ENCODE data around the gene RPL3.

DNA sequence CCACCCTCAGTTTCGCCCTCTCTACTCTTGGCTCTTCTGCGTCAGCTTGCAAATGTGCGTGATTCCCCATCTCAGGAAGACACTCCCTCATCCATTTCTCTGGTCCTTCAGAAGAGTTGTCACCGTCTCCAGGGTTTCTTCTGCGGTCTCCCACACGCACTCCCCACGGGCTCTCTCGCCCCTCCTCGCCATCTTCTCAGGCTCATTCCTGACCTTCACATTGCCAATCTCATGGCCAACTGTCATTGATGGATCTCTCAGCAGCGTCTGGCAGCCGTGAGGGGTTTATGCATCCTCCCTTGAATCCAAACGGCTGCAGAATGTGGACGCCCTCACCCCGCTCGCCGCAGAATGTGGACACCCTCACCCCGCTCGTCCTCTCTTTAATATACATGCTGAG, 40.8 kb upstream of the RPL3 start:
- TF ChIP-seq POLR2A (IDR thresholded peaks at IDR 0.05; ENCODE audit: low read depth), result no peak
- TF ChIP-seq, protein P1, sequence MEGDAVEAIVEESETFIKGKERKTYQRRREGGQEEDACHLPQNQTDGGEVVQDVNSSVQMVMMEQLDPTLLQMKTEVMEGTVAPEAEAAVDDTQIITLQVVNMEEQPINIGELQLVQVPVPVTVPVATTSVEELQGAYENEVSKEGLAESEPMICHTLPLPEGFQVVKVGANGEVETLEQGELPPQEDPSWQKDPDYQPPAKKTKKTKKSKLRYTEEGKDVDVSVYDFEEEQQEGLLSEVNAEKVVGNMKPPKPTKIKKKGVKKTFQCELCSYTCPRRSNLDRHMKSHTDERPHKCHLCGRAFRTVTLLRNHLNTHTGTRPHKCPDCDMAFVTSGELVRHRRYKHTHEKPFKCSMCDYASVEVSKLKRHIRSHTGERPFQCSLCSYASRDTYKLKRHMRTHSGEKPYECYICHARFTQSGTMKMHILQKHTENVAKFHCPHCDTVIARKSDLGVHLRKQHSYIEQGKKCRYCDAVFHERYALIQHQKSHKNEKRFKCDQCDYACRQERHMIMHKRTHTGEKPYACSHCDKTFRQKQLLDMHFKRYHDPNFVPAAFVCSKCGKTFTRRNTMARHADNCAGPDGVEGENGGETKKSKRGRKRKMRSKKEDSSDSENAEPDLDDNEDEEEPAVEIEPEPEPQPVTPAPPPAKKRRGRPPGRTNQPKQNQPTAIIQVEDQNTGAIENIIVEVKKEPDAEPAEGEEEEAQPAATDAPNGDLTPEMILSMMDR (IDR thresholded peaks at IDR 0.05), result no peak

Measured in esophagus muscularis mucosa (tissue), 3 donors.